Fibroblast of villous mesenchyme (primary cell): Measurements from ENCODE around the gene ARRB2. TPM values are rescaled to one million over a fixed set of nuclear protein-coding genes. Genes with fewer than 3 reads are reported as not detected.

Experiments
- DNase-seq: peaks from one replicate; pipeline ENCODE4 v3.0.0-alpha.2; 2010; ENCODE audit warnings: low read depth
- H3K4me3 ChIP-seq: 2 replicates; pipeline ENCODE4 v1.5.1; 2011; ENCODE audit warnings: low read depth, mild to moderate bottlenecking, low read length
- total RNA-seq: library from RNA; depleted of rRNA; stranded (reverse); fragments of >200 nt; gene quantifications from 2 replicates; pipeline ENCODE4 v1.2.3, GENCODE V29; 2012
- TF ChIP-seq, protein P1 (sequence below): IDR thresholded peaks from 2 replicates; pipeline ENCODE4 v1.5.1; 2012; ENCODE audit warnings: low read depth, mild to moderate bottlenecking, low read length; ENCODE audit not compliant: insufficient read depth

Gene ARRB2
- total RNA-seq, 1 donor: 3.5 TPM

DNA sequence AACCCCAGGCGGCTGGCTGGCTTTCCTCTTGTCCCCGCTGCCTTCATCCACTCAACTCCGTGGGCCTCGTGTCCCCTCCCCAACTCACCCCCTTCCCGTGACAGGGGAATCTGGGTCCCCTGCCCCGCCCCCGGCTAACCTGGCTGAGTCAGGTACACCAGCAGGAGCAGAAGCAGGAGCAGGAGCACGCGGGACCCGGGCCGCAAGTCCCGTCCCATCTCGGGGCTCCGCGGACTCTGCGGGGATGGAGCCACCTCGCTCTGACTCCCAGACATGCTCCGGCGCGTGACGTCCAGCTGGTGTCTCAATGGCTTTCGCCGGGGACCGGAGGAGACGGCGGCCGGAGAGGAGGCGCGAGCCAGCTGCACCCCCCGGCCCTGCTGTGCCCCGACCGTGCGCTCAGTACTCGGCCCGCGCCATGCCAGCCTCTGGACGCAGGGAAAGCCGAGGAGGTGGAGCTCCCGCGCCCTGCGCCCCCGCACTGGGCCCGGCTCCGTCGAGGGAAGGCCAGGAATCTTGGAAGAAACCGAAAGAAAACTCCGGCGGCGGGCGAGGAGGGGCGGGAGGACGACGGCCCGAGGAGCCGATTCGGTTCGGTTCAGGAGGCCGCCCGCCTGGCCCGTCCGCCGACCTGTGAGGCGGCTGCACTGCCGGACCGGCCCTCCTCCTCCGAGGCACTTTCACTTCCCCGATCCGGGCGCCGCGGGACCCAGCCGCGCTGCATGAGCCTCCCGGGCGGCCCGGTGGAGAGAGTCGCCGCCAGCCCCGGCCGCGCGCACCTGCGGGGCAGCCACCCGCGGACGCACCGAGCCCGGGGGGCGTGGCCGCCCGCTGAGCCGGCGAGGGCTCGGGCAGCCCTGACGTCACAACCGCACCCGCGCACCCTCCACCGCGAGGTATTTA, 28.9 kb downstream of the ARRB2 start, which contains the start of the genes CXCL16 and ZMYND15:
Gene CXCL16 (minus strand): TSS at position 807 of the 903 bp plus-strand sequence. CDS start 589 bp downstream, at position 218.
Gene ZMYND15 (plus strand): TSS at position 712 of the 903 bp plus-strand sequence. CDS start 716 bp downstream, outside the sequence.
- DNase-seq: peak; percentile 36
- TF ChIP-seq, protein P1, sequence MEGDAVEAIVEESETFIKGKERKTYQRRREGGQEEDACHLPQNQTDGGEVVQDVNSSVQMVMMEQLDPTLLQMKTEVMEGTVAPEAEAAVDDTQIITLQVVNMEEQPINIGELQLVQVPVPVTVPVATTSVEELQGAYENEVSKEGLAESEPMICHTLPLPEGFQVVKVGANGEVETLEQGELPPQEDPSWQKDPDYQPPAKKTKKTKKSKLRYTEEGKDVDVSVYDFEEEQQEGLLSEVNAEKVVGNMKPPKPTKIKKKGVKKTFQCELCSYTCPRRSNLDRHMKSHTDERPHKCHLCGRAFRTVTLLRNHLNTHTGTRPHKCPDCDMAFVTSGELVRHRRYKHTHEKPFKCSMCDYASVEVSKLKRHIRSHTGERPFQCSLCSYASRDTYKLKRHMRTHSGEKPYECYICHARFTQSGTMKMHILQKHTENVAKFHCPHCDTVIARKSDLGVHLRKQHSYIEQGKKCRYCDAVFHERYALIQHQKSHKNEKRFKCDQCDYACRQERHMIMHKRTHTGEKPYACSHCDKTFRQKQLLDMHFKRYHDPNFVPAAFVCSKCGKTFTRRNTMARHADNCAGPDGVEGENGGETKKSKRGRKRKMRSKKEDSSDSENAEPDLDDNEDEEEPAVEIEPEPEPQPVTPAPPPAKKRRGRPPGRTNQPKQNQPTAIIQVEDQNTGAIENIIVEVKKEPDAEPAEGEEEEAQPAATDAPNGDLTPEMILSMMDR: no peak
- peak within 1 kb of the TSS; percentile 71 for H3K4me3 ChIP-seq

DNA sequence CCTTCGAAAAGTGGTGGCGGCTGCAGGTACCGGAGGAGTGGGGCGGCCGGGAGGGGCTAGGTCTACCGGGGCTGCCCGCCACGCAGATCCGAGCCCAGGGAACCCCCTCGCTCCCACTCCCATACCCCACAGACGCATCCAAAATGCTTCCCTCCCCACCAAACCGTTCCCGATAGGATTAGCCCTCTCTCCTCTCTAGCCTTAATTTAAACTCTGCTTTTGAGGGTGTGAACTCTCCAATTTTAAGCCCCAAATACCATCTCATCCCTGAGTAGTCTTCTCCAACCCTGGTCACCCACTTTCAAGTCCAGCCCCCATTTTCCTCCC, 29.6 kb downstream of the ARRB2 start:
- no peak for DNase-seq
- TF ChIP-seq, protein P1: no peak
- H3K4me3 ChIP-seq: peak overlapping the region; percentile 71

DNA sequence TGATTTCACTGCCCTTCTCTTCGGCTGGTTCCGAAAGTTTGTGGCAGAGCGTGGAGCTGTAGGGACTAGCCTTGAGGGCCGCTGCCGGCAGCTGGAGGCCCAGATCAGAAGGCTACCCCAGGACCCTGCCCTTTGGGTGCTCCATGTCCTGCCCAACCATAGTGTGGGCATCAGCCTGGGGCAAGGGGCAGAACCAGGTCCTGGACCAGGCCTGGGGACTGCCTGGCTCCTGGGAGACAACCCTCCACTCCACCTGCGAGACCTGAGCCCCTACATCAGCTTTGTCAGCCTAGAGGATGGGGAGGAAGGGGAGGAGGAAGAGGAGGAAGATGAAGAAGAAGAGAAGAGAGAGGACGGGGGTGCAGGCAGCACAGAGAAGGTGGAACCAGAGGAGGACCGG, 30.2 kb downstream of the ARRB2 start:
- TF ChIP-seq, protein P1: no peak
- no peak for DNase-seq
- H3K4me3 ChIP-seq: no peak overlapping the region

DNA sequence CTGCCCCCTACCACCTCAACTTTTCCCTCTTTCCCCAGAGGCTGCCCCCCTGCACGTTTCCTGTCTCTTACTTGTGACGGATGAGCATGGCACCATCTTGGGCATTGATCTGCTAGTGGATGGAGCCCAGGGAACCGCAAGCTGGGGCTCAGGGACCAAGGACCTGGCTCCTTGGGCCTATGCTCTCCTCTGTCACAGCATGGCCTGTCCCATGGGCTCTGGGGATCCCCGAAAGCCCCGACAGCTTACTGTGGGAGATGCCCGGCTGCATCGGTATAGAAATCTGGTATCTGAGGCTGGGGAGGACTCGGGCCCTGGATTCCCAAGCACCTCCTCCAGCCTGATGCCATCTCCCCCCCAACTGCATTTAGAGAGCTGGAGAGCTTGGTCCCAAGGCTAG, 31.1 kb downstream of the ARRB2 start:
- no peak overlapping the region for H3K4me3 ChIP-seq
- TF ChIP-seq, protein P1: no peak
- DNase-seq: no peak

DNA sequence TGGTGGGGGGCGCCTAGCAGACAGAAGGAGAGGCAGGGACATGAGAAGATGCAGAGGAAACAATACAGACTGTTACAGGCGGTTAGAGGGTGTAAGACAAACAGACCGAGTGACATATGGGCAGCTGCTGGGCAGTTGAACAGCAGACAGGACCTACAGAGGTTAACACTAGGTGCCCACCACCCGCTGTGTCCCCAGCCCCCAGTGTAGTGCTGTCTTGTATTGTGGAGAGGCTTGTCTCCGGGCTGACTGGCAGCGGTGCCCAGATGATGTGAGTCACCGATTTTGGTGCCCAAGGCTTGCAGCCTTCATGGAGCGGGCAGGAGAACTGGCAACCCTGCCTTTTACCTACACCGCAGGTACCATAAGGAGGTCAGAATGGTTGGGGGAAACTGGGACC, 31.7 kb downstream of the ARRB2 start:
- no peak for DNase-seq
- TF ChIP-seq, protein P1: no peak
- H3K4me3 ChIP-seq: no peak overlapping the region

DNA sequence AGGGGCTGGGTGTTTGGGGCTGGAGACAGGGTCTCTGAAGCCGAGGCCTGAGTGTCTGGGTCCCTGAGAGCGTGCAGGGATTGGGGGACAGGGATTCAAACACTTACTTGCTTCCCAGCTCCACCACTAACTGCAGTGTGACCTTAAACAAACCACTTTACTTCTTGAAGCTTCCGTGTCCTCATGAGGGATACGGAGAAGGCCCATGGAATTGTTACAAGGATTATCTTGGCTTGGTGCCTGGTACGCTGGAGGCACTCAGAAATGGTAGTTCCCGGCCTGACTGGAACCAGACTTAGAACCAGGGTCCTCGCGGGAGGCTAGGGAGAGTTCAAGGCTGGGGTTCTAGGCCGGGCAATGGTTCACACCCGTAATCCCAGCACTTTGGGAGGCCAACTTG, 32.2 kb downstream of the ARRB2 start:
- TF ChIP-seq, protein P1: no peak
- no peak for DNase-seq
- no peak overlapping the region for H3K4me3 ChIP-seq

DNA sequence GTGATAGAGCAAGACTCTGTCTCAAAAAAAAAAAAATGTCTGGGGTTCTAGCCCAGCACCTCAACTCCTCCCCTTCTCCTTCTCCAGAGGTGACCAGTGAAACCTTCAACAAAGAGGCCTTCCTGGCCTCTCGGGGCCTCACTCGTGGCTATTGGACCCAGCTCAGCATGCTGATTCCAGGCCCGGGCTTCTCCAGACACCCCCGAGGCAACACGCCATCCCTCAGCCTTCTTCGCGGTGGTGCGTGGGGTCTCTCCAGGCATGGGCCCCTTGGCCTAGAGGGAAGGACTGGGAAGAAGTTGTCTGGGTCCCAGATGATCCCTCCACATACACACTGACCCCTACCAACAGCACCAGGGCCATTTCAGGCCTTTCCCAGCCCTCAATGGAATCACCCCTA, 32.8 kb downstream of the ARRB2 start:
- TF ChIP-seq, protein P1: no peak

More for the DNA sequence above, 32.8 kb downstream of the ARRB2 start:
- DNase-seq: no peak
- no peak overlapping the region for H3K4me3 ChIP-seq
